OCI-LY7 (cell line): ENCODE data around the gene ZG16B. TPM values are rescaled to one million over a fixed set of nuclear protein-coding genes. Genes with fewer than 3 reads are reported as not detected.

Experiments used
- small RNA-seq: library from RNA; depleted of rRNA; stranded (forward); fragments of <200 nt; gene quantifications from one replicate; pipeline ENCODE3, GENCODE V24; 2014
- total RNA-seq, 2 experiments: library from RNA; depleted of rRNA in 1 of 2; stranded (reverse); fragments of >200 nt in 1 of 2; shearing (Covaris generic) in 1 of 2; gene quantifications; 2 replicates each; pipeline ENCODE4 v1.2.3, GENCODE V29; 2014 to 2022

ZG16B gene
- total RNA-seq, 2 experiments from 2014 or later = 2.5 to 4.0 TPM

Small RNA genes lying within 50 kb of the gene (small RNA-seq; reads per million reads assigned to genes)
- not detected for gene SNORA3C

Other genes with a start within 250 kb of the ZG16B start
- 18.9 and 34.6 TPM in 2 replicates for gene KCTD5, start 147.8 kb upstream of the ZG16B start, total RNA-seq (2014; rRNA removed; shearing (Covaris generic))
- 25.2 and 25.8 TPM in 2 replicates for gene KCTD5, start 147.8 kb upstream of the ZG16B start, total RNA-seq (2022)
- 1.3 and 2.7 TPM in 2 replicates for gene PRSS27, start 110.1 kb upstream of the ZG16B start, total RNA-seq (2014; rRNA removed; shearing (Covaris generic))
- 5.7 and 7.7 TPM in 2 replicates for gene PRSS27, start 110.1 kb upstream of the ZG16B start, total RNA-seq (2022)
- gene SRRM2, start 77.7 kb upstream of the ZG16B start, total RNA-seq (2014; rRNA removed; shearing (Covaris generic)) = 206 and 208 TPM in 2 replicates
- 819 and 825 TPM in 2 replicates for gene SRRM2, start 77.7 kb upstream of the ZG16B start, total RNA-seq (2022)
- 282 and 285 TPM in 2 replicates for gene ELOB, start 53.0 kb upstream of the ZG16B start, total RNA-seq (2014; rRNA removed; shearing (Covaris generic))
- gene ELOB, start 53.0 kb upstream of the ZG16B start, total RNA-seq (2022) = 204 and 209 TPM in 2 replicates
- gene PRSS33, start 42.7 kb upstream of the ZG16B start, total RNA-seq (2014; rRNA removed; shearing (Covaris generic)) = not detected in 2 replicates
- gene PRSS33, start 42.7 kb upstream of the ZG16B start, total RNA-seq (2022) = not detected in 2 replicates
- not detected in 2 replicates for gene PRSS41, start 31.8 kb upstream of the ZG16B start, total RNA-seq (2014; rRNA removed; shearing (Covaris generic))
- not detected in 2 replicates for gene PRSS41, start 31.8 kb upstream of the ZG16B start, total RNA-seq (2022)
- gene PRSS21, start 13.1 kb upstream of the ZG16B start, total RNA-seq (2014; rRNA removed; shearing (Covaris generic)) = 44.5 and 68.7 TPM in 2 replicates
- 69.6 and 75.1 TPM in 2 replicates for gene PRSS21, start 13.1 kb upstream of the ZG16B start, total RNA-seq (2022)
- gene PRSS22, start 27.9 kb downstream of the ZG16B start, total RNA-seq (2014; rRNA removed; shearing (Covaris generic)) = not detected in 2 replicates
- not detected in 2 replicates for gene PRSS22, start 27.9 kb downstream of the ZG16B start, total RNA-seq (2022)
- 38.7 and 44.9 TPM in 2 replicates for gene FLYWCH2, start 52.9 kb downstream of the ZG16B start, total RNA-seq (2014; rRNA removed; shearing (Covaris generic))
- 22.3 and 23.9 TPM in 2 replicates for gene FLYWCH2, start 52.9 kb downstream of the ZG16B start, total RNA-seq (2022)
- gene FLYWCH1, start 81.6 kb downstream of the ZG16B start, total RNA-seq (2014; rRNA removed; shearing (Covaris generic)) = 25.3 and 26.1 TPM in 2 replicates
- gene FLYWCH1, start 81.6 kb downstream of the ZG16B start, total RNA-seq (2022) = 61.9 and 63.9 TPM in 2 replicates
- 0.09 and 0.28 TPM in 2 replicates for gene KREMEN2, start 134.0 kb downstream of the ZG16B start, total RNA-seq (2014; rRNA removed; shearing (Covaris generic))
- 0.31 TPM in 1 of 2 replicates, not detected in the other for gene KREMEN2, start 134.0 kb downstream of the ZG16B start, total RNA-seq (2022)
- gene PAQR4, start 139.0 kb downstream of the ZG16B start, total RNA-seq (2014; rRNA removed; shearing (Covaris generic)) = 38.1 and 49.1 TPM in 2 replicates
- 59.7 and 67.4 TPM in 2 replicates for gene PAQR4, start 139.0 kb downstream of the ZG16B start, total RNA-seq (2022)
- 80.2 and 104 TPM in 2 replicates for gene PKMYT1, start 150.1 kb downstream of the ZG16B start, total RNA-seq (2014; rRNA removed; shearing (Covaris generic))
- gene PKMYT1, start 150.1 kb downstream of the ZG16B start, total RNA-seq (2022) = 195 and 197 TPM in 2 replicates
- 0.44 TPM in 1 of 2 replicates, not detected in the other for gene CLDN9, start 182.6 kb downstream of the ZG16B start, total RNA-seq (2014; rRNA removed; shearing (Covaris generic))
- 0.42 and 0.59 TPM in 2 replicates for gene CLDN9, start 182.6 kb downstream of the ZG16B start, total RNA-seq (2022)
- not detected in 2 replicates for gene CLDN6, start 187.9 kb downstream of the ZG16B start, total RNA-seq (2014; rRNA removed; shearing (Covaris generic))
- gene CLDN6, start 187.9 kb downstream of the ZG16B start, total RNA-seq (2022) = not detected in 2 replicates
- gene TNFRSF12A, start 190.1 kb downstream of the ZG16B start, total RNA-seq (2014; rRNA removed; shearing (Covaris generic)) = 4.1 and 4.9 TPM in 2 replicates
- 1.3 and 1.9 TPM in 2 replicates for gene TNFRSF12A, start 190.1 kb downstream of the ZG16B start, total RNA-seq (2022)
- 17.1 and 29.1 TPM in 2 replicates for gene HCFC1R1, start 193.6 kb downstream of the ZG16B start, total RNA-seq (2014; rRNA removed; shearing (Covaris generic))
- 32.2 and 39.4 TPM in 2 replicates for gene HCFC1R1, start 193.6 kb downstream of the ZG16B start, total RNA-seq (2022)
- 33.7 and 36.0 TPM in 2 replicates for gene THOC6, start 193.7 kb downstream of the ZG16B start, total RNA-seq (2014; rRNA removed; shearing (Covaris generic))
- 26.3 and 33.6 TPM in 2 replicates for gene THOC6, start 193.7 kb downstream of the ZG16B start, total RNA-seq (2022)
- gene BICDL2, start 206.6 kb downstream of the ZG16B start, total RNA-seq (2014; rRNA removed; shearing (Covaris generic)) = not detected in 2 replicates
- gene BICDL2, start 206.6 kb downstream of the ZG16B start, total RNA-seq (2022) = not detected in 2 replicates
- 0.63 and 2.6 TPM in 2 replicates for gene MMP25, start 216.3 kb downstream of the ZG16B start, total RNA-seq (2014; rRNA removed; shearing (Covaris generic))
- gene MMP25, start 216.3 kb downstream of the ZG16B start, total RNA-seq (2022) = 5.6 and 5.8 TPM in 2 replicates
- not detected in 2 replicates for gene IL32, start 235.3 kb downstream of the ZG16B start, total RNA-seq (2014; rRNA removed; shearing (Covaris generic))
- not detected in 2 replicates for gene IL32, start 235.3 kb downstream of the ZG16B start, total RNA-seq (2022)